GM23338 (cell line): ENCODE measurements around the gene RUNX3.

Experiments used
- EZH2 ChIP-seq: fragments of 200-600 bp; sonication (generic); IDR thresholded peaks from one replicate; pipeline ENCODE4 v1.8.0; 2017; ENCODE audit warnings: antibody characterized with exemption, mild to moderate bottlenecking, low read depth; ENCODE audit not compliant: unreplicated experiment
- EZH2phosphoT487 ChIP-seq: fragments of 200-600 bp; sonication (generic); IDR thresholded peaks from one replicate; pipeline ENCODE4 v1.8.1; 2018; ENCODE audit warnings: antibody characterized with exemption; ENCODE audit not compliant: unreplicated experiment
- TF ChIP-seq, protein P1 (sequence below), 2 experiments: fragments of 200-600 bp in 1 of 2; sonication (generic) in 1 of 2; conservative IDR thresholded peaks; 2 replicates each; pipeline versions ENCODE4 v1.5.1 to v1.6.1; 2016 to 2017; ENCODE audit warnings: antibody characterized with exemption in 2 of 2, low read depth in 2 of 2, mild to moderate bottlenecking in 2 of 2, moderate library complexity in 1 of 2

DNA sequence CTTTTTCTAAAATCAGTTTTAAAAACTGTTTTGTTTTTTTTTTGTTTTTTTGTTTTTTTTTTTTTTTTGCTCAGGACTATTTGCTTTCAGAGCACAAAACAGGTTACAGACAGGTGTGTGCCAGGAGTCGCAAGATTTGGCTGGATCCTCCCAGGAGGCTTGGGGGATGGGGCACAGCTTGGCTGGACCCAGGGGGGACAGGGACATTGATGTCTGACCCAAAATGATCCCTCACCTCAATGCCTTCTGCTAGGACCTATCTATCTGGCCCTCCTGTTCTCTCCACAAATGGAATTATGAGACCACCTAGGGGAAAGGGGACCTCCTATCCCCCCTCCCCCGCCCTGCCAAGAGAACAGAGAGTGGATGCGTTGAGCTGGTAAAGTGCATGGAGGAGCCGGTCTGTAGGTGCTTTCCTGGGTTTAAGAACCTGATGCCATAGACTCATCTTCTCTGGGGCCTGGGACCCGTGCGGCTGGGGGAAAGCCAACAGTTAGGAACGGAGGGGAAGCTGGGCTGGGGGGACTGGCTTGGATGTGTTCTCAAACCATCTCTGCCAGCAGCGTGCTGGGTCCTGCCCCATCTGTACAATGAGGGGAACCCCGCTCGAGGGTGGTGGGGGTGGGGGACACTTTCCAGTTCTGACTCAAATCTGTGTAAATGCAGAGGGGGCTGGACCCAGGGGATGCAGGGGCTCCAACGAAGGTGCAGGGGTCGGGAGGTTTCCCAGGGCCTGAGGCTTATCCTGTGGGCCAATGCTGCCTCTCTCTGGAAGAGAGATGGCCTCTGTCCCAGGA is 28.9 kb downstream of the RUNX3 start:
- TF ChIP-seq EZH2 (no peak), EZH2phosphoT487 (no peak)
- TF ChIP-seq, protein P1, sequence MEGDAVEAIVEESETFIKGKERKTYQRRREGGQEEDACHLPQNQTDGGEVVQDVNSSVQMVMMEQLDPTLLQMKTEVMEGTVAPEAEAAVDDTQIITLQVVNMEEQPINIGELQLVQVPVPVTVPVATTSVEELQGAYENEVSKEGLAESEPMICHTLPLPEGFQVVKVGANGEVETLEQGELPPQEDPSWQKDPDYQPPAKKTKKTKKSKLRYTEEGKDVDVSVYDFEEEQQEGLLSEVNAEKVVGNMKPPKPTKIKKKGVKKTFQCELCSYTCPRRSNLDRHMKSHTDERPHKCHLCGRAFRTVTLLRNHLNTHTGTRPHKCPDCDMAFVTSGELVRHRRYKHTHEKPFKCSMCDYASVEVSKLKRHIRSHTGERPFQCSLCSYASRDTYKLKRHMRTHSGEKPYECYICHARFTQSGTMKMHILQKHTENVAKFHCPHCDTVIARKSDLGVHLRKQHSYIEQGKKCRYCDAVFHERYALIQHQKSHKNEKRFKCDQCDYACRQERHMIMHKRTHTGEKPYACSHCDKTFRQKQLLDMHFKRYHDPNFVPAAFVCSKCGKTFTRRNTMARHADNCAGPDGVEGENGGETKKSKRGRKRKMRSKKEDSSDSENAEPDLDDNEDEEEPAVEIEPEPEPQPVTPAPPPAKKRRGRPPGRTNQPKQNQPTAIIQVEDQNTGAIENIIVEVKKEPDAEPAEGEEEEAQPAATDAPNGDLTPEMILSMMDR (conservative IDR thresholded peaks at IDR 0.05; ENCODE audit: low read depth in 2 of 2) = peak in 1 of 2 experiments; percentile 13; a peak in 1 of 4 replicates
